Measurements from ENCODE around the gene SMYD1.
"Not testable (repeated sequence)": the region's sequence is repeated elsewhere in the genome, so short reads cannot be mapped to it uniquely, and the experiment has no call there.

SMYD1 gene

GRCh38 chr2:88036606-88037005 is 31.0 kb upstream of the SMYD1 start:
- H3K9ac ChIP-seq, result no peak overlapping the region
- no peaks in the 10 kb centered on the region for H3K4me1 ChIP-seq
- H3K4me2 ChIP-seq (ENCODE audit: low read length), result no peak overlapping the region
- no peaks in the 10 kb centered on the region for H3K79me2 ChIP-seq
- H3K27me3 ChIP-seq (ENCODE audit: control insufficient read depth, insufficient read depth, low read length), result no peaks in the 10 kb centered on the region
- no peak for TF ChIP-seq CTCF (IDR thresholded peaks at IDR 0.05)
- no peak overlapping the region for H3K4me3 ChIP-seq (ENCODE audit: low read depth, low read length)
- H2AFZ ChIP-seq, result no peak overlapping the region
- no peak overlapping the region for H3K27ac ChIP-seq
- H3K36me3 ChIP-seq (ENCODE audit: control insufficient read depth, insufficient read depth, low read length), result no peaks in the 10 kb centered on the region
- H3K9me3 ChIP-seq (ENCODE audit: control insufficient read depth, low read length), result no peaks in the 10 kb centered on the region

DNA sequence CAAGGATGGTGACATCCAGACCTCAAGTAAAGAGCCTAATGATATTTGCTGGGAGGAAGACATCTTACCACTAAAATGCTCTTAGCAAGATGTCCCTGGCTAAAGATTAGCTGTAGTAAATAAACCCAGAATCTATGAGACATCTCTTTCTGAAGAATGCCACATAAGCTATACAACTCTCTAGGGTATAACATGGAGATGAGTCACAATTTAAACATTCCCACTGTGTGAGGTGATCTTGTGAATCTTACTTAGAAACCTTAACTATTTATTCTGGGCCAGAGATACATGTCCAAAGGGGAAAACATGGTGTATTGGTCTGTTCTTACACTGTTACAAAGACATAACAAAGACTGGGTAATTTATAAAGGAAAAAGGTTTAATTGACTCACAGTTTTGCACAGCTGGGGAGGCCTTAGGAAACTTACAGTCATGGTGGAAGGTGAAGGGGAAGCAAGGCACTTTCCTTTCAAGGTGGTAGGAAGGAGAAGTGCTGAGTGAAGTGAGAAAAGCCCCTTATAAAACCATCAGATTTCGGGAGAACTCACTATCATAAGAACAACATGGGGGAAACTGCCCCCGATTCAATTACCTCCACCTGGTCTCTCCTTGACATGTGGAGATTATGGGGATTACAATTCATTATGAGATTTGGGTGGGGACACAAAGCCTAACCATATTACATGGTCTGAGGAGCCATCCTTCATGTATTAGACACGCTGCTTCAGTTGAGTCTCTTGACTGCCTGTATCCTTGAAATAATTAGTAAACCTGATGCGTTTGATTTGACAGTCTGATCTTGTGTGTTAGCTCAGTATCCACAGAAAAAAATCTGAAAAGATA is 29.1 kb upstream of the SMYD1 start:
- H2AFZ ChIP-seq, result no peak overlapping the region
- H3K27ac ChIP-seq, result no peak overlapping the region
- H3K9ac ChIP-seq, result no peak overlapping the region
- peaks cover 2% of the 10 kb centered on the region for H3K79me2 ChIP-seq
- H3K4me2 ChIP-seq (ENCODE audit: low read length), result no peak overlapping the region
- no peak for TF ChIP-seq CTCF (IDR thresholded peaks at IDR 0.05)
- H3K36me3 ChIP-seq (ENCODE audit: control insufficient read depth, insufficient read depth, low read length), result no peaks in the 10 kb centered on the region
- H3K27me3 ChIP-seq (ENCODE audit: control insufficient read depth, insufficient read depth, low read length), result no peaks in the 10 kb centered on the region
- no peaks in the 10 kb centered on the region for H3K4me1 ChIP-seq
- H3K4me3 ChIP-seq (ENCODE audit: low read depth, low read length), result no peak overlapping the region
- no peaks in the 10 kb centered on the region for H3K9me3 ChIP-seq (ENCODE audit: control insufficient read depth, low read length)

DNA sequence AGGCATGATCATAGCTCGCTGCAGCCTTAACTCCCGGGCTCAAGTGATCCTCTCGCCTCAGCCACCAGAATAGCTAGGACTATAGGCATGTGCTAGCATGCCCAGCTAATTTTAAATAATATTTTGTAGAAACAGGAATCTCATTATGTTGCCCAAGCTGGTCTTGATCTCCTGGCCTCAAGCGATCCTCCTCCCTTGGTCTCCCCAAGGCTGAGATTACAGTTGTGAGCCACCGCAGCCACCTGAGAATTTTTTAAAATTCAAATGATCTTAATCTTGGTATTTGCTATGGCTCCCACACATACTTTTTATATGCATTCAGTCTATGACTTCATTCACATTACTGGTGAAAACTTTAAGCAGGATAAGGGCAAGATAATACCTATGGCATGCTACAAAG is 25.1 kb upstream of the SMYD1 start:
- Histone ChIP-seq H3K79me2 (peaks cover 9% of the 10 kb centered on the region), H2AFZ (no peak overlapping the region), H3K4me3 (ENCODE audit: low read depth, low read length) (no peak overlapping the region), H3K4me1 (no peaks in the 10 kb centered on the region), H3K9ac (no peak overlapping the region), H3K36me3 (ENCODE audit: control insufficient read depth, insufficient read depth, low read length) (no peaks in the 10 kb centered on the region), H3K27me3 (ENCODE audit: control insufficient read depth, insufficient read depth, low read length) (no peaks in the 10 kb centered on the region), H3K27ac (no peak overlapping the region), H3K4me2 (ENCODE audit: low read length) (no peak overlapping the region), H3K9me3 (ENCODE audit: control insufficient read depth, low read length) (no peaks in the 10 kb centered on the region)
- TF ChIP-seq CTCF (IDR thresholded peaks at IDR 0.05), result no peak

DNA sequence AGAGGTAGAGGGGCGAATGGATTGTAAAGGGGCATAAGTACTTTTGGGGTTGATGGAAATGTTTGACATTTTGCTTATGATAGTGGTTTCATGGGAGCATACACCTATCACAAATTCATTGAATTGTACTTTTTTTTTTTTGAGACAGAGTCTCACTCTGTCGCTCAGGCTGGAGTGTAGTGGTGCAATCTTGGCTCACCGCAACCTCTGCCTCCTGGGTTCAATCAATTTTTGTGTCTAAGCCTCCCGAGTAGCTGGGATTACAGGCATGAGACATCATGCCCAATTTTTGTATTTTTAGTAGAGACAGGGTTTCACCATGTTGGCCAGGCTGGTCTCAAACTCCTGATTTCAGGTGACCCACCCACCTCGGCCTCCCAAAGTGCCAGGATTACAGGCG is 22.1 kb upstream of the SMYD1 start:
- not testable (repeated sequence) for H3K27me3 ChIP-seq (ENCODE audit: control insufficient read depth, insufficient read depth, low read length); H3K36me3 ChIP-seq (ENCODE audit: control insufficient read depth, insufficient read depth, low read length); H3K4me3 ChIP-seq (ENCODE audit: low read depth, low read length); H3K9me3 ChIP-seq (ENCODE audit: control insufficient read depth, low read length); H3K9ac ChIP-seq; H3K79me2 ChIP-seq; H3K4me1 ChIP-seq; H3K27ac ChIP-seq; H2AFZ ChIP-seq; H3K4me2 ChIP-seq (ENCODE audit: low read length)

DNA sequence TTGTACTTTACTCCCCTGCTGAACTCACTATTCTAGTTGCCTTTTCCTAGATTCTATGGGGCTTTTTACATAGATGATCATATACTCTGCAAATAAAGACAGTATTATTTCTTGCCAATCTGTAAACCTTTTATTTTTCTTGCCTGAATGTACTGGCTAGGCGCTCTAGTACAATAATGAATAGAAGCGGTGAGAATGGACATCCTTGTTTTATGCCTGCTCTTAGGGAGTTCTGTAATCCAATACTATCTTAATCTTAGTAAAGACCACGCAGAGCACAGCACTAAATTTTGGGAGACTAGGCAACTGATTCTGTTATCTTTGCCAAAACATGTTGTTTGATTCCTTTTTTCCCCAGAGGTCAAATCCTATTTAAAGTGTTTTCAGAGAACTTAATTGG is 19.1 kb upstream of the SMYD1 start:
- no peaks in the 10 kb centered on the region for H3K9me3 ChIP-seq (ENCODE audit: control insufficient read depth, low read length)
- H3K27ac ChIP-seq, result no peak overlapping the region
- no peaks in the 10 kb centered on the region for H3K27me3 ChIP-seq (ENCODE audit: control insufficient read depth, insufficient read depth, low read length)
- H3K4me3 ChIP-seq (ENCODE audit: low read depth, low read length), result no peak overlapping the region
- peaks cover 7% of the 10 kb centered on the region for H3K79me2 ChIP-seq
- H3K4me2 ChIP-seq (ENCODE audit: low read length), result no peak overlapping the region
- no peaks in the 10 kb centered on the region for H3K4me1 ChIP-seq
- no peak overlapping the region for H2AFZ ChIP-seq
- no peak for TF ChIP-seq CTCF (IDR thresholded peaks at IDR 0.05)
- no peak overlapping the region for H3K9ac ChIP-seq
- H3K36me3 ChIP-seq (ENCODE audit: control insufficient read depth, insufficient read depth, low read length), result no peaks in the 10 kb centered on the region

Data from parathyroid adenoma (tissue), 2 donors.